Activated naive CD8-positive, alpha-beta T cell treated with anti-CD3 and anti-CD28 coated beads, Interleukin-2, amount 50 U/mL, for 16 hours (primary cell): ENCODE data around the gene CFAP92.
"Not testable (repeated sequence)": the region's sequence is repeated elsewhere in the genome, so short reads cannot be mapped to it uniquely, and the experiment has no call there.

Experiments used
- DNase-seq: peaks from one replicate; pipeline ENCODE4 v3.0.0-alpha.2; 2020; ENCODE audit warnings: low read depth, low spot score

Gene CFAP92

DNA sequence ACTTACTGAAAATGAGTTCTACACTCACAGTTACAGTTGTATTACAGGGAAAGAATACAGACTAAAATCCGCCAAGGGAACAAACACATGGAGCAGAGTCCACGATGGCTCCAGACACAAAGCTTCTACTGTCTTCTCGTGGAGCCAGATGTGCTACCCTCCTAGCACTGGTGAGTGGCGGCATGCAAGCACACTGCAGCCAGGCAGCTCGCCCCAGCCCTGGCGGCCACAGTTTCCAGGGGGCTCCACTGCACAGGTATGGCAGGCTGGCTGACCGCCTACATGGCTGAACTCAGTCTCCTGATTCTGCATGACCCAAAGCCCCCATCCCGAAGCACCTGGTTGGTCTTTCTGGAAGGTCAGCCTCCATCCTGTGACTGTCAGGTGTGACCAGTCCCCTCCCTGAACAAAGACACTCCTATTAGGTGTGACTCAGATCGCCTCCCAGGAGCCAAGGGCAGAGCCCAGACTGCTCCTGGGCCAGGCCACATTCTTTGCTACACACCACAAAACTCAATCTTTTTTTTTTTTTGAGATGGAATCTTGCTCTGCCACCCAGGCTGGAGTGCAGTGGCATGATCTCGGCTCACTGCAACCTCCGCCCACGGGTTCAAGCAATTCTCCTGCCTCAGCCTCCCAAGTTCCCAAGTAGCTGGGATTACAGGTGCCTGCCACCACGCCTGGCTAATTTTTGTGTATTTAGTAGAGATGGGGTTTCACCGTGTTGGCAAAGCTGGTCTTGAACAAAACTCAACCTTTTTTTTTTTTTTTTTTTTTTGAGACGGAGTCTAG, 51.5 kb downstream of the CFAP92 start:
- no peak for DNase-seq

DNA sequence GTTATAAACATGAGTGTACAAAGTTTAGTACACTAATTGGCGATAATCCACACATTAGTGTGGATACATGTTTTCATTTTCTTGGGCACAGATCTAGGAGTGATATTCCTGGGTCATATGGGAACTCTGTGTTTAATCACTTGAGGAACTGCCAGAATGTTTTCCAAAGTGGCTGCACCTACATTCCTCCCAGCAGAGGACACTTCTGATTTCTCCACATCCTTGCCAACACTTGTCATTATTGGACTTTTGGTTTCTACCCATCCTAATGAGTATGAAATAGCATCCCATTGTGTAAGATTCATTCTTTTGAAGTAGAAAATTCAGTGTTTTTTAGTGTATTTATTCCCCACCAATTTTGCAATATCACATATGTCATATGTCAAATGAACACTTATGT, 53.6 kb downstream of the CFAP92 start:
- DNase-seq = no peak

DNA sequence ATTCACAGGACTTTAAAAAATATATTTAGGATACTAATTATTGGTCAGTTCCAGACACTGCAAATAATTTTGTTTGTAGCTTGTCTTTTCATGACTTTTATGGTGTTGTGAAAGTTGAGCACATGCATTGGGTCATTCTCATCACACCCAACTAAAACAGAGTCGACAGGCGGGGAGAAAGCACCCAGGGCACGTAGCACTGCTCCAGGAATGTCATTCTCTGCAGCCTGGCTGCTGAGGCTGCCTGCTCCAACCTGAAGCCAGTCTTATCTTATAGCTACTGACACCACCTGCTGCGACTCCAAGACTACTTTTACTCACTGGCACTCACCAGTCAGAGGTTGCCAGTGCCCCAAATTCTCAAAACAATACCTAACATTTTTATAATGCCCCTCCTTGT, 57.5 kb downstream of the CFAP92 start:
- no peak for DNase-seq

DNA sequence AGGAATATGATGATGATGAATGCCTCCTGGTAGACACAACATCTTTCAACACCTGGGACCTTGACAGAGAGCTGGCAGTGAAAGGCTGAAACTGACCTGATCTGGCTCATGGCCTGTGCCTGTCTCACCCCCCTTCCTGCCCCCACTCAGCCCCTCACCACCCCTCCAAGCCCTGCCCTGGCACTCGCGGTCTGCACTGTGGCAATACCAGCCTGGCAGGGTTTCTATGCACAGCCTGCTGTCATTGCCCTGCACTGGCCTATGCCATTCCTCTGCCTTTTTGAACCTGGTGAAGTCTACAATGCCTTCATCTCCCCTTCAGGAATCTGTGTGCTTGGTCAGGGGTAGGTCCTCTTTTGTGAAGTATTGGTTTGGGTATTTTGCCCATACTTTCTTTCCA, 58.0 kb downstream of the CFAP92 start:
- no peak for DNase-seq

DNA sequence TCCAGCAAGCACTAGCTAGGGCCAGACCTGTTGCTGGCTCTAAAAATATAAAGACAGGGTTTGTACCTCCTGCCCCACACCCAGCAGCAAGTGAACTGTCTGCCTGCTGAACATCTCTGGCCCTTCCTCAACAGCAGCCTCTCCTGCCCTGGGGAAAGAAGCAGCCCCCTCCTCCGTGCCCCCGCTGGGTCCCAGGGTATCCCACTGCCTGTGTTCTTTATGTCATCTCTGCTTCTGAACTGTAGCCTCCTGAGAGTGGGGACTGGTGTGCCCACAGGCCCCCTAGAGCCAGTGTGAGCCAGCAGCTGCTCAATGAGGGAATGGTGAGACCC, 60.0 kb downstream of the CFAP92 start:
- DNase-seq = no peak

DNA sequence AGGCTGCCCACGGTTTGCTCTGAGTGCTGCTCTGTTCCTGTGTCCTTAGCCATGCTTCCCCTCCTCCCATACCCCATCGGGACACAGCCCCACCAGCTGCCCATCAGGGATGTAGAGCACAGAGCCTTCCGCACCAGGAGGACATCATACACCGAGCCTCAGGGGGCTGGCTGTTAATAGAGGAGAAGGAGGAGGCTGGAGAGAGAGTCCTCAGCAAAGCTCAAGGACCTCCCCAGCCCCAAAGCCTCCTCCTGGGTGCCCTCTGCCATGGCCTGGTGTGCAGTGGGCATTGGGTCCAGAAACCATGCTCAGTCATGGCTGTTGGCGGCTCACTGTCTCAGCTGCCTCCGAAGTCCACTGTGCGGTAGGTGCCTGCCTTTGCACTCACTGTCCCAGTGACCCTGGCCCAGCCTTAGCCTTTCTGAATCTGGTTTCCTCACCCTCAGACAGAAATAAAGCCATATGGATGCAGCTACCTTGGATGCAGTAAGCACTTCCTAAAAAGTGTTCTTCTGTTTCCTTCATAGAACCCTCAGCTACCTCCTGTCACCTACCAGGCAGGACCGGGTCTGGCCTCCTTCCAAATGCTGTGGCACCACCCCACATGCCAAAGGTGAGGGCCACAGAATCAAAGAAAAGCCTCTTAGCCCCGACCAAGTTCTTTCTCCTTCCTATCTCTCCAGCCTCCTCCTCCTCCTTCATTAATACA, 60.5 kb downstream of the CFAP92 start:
- DNase-seq = no peak

DNA sequence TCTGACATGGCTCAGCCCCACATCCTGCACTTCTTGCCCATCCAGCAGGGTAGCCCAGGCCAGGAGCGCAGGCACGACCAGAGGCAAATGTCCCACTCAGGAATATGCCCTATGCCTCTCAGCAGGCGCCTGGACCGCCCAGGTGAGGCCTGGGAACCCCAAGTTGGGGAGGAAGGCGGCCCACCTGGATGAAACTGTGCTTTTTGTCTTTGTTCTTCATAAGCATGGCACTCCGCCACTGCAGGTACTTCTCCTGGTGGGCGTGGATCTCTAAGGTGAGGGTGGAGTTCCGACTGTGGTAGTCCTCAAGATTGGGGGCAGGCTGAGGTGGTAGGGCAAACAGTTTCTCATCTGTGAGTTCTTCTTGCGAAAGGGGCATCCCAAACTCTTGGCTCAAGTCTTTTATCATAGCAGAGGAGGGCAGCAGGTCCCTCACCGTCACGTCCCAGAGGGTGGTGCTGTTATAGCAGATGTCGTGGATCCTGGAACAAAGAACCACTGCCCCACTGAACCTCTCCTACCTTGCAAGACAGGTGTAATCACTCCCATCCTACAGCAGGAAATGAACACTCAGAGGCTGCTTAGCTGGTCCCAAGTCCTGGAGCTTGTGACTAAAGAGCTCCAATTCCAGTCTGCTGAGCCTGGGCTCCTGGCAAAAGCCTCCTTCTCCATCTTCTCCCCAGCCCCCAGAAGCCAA, 61.2 kb downstream of the CFAP92 start:
- no peak for DNase-seq

DNA sequence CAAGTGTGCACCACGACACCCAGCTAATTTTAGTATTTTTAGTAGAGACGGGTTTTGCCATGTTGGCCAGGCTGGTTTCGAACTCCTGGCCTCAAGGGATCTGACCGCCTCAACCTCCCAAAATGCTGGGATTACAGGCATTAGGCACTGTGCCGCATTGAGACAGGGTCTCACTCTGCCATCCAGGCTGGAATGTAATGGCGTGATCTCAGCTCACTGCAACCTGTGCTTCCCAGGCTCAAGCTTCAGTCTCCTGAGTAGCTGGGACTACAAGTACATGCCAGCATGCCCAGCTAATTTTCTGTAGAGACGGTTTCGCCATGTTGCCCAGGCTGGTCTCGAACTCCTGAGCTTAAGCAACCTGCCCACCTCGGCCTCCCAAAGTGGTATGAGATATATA, 62.8 kb downstream of the CFAP92 start:
- no peak for DNase-seq

DNA sequence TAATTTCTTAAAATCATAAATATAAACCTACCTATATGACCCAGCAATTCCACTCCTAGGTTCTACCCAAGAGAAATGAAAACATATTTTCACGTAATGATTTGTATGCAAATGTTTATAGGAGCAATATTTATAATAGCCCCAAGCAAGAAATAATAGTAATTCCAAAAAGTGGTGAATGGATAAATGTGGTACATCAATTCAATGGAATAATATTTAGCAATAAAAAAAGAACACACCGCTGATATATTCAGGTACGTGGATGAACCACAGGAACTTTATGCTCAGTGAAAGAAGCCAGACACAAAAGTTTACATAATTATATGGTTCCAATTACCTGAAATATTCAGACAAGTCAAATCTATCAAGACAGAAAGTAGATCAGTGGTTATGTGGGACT, 64.5 kb downstream of the CFAP92 start:
- DNase-seq = no peak

DNA sequence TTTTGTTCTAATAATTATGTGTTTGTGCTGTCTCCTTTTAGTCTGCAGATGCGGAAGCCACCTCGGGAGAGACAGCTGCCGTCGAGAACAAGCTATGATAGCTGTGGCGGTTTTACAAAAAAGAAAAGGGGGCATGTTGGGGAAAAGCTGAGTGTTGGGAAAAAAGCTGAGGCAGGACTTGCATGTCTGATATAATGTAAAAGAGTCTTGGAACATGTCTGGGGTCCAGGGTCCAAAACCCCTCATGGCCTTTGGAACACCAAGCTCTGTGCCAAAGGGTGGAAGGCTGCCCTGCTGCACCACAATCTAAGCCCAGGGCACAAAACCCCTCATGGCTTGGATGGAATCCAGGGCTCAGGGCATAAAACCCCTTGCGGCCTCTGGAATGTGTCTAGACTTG, 69.9 kb downstream of the CFAP92 start:
- DNase-seq = not testable (repeated sequence)

DNA sequence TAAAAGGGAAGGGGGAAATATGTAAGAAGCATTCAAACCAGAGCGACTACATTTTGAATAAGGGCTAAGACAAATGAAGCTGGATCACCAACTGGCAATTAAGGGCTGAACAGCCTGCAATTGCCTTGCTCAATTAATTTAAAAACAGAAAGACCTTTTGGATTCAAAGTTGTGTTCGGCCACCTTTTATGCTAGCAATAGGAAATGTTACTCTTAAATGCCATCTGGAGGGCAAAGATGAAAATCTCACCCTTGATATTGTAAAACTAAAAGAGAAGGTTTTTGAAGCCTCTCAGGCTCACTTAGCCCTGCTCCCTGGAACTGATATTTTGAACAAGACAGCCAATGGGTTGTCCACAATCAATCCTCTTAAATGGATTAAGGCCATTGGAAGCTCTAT, 70.3 kb downstream of the CFAP92 start:
- DNase-seq = no peak

DNA sequence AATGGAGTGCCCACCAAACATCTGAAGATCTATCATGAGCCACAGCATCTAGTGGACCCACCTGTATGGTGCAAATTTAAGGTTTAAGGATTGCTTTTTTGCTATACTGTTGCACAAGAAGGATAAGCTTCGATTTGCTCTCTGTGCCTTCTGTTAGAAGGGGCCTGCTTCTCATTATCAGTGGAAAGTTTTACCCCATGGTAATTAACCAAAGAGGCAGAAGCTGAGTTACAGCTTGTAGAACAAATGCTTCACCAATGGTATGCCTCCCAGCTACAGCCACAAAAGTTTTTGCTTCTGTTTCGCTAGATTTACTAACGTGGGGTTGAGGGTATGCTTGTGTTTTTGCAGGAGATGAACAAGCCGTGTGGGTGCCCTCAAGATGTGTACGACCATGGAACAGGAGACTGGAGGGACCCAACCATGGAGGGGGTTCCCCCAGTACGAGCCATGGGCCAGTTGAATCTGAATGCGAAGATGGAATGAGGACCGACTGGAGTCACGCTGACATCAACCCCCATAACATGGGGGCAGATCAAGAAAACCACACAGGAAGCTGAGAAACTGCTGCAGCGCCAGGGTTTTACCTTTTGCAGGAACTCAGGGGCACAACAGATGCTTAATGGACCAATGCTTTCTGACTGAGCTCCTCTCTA, 70.9 kb downstream of the CFAP92 start:
- peak; percentile 21 for DNase-seq

DNA sequence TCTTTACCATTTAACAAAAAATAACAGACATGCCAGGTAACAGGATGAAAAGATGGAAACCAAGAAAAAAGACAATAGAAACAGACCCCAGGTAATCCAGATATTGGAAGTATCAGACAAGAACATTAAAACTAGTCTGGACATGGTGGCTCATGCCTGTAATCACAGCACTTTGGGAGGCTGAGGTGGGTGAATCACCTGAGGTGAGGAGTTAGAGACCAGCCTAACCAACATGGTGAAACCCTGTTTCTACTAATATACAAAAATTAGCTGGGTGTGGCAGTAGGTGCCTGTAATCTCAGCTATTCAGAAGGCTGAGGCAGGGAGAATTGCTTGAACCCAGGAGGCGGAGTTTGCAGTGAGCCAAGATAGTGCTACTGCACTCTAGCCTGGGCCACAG, 73.9 kb downstream of the CFAP92 start:
- no peak for DNase-seq

DNA sequence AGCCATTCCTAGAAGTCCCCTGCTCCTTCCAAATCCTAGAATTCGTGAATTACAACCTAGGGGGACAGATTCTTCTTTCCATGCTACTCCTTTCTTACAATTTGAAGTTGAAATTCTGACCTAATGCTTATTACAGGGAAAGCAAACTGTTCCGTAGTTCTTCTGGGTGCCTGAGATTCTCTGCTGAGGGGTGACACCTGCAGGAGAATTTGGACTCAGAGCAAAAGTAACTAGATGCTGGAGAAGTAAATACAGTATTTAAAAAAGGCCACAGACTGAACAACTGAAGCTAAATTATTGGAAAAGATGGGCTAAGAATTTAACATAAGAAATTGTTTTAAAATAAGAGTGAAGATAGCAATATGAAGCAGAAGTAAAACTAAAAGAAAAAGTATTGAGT, 76.6 kb downstream of the CFAP92 start:
- DNase-seq = no peak

DNA sequence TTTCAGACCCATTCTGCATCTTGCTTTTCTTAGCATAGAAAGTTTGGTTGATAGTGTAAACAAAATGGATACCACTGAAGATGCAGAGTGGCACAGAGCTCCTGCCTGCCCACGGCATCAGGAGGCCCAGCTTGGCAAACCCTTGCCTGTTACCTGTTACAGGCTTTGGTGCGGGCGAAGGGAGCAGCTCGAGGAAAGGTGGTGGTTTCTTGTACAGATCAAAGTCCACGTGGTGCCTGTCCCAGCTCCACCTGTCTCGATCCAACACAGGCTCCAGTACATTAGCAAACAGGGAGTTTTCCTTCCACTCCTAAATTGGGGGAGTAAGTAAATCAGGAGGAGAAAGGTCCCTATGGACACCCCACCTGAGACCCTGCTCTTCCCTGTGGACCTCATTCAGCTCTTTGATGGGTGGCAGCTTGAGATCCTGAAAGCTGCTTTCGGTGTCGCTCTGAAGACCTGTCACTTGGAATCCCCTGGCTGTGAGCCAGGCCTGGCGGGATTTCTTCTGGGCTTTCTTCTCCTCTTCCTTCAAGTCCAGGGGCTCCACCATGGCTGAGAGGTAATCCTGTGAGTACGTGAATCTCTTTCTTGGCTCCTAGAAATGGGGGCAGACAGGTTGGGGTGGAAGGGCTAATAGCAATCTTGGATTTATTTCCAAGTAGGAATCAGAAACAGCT, 78.8 kb downstream of the CFAP92 start:
- no peak for DNase-seq

DNA sequence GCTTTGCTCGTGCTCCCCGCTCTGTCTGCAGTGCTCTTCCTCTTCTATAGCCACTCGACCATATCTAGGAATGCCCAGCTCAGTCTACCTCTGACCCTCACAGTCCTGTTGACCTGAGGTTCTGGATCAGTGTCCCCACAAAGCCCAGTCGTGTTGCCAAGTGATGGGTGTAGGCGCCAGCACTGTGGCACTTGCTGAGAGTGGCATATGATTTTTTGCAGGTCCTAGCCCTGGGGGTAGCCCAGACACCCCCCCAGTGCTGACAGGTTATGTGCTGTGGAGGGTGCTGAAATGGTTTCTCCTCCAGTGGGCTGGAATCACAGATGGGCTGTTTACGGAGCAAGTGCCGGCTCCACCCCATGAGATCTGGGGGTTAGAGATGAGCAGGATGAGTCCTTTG, 82.0 kb downstream of the CFAP92 start:
- DNase-seq = no peak

DNA sequence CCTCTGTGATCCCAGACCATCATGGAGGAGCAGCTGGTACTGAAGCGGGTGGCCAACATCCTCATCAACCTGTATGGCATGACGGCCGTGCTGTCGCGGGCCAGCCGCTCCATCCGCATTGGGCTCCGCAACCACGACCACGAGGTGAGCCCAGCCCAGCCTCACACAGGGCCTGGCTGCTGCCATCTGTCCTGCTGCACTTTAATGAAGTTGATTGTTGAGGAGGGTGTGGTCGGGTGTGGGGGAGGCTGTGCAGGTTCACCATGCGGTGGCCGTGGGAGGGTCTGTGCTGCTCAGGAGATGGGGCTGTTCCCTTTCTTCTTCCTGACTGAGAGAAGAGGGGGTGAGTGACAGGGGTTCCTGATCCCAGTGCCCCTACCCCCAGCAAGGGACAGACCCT, 83.9 kb downstream of the CFAP92 start:
- DNase-seq = no peak

DNA sequence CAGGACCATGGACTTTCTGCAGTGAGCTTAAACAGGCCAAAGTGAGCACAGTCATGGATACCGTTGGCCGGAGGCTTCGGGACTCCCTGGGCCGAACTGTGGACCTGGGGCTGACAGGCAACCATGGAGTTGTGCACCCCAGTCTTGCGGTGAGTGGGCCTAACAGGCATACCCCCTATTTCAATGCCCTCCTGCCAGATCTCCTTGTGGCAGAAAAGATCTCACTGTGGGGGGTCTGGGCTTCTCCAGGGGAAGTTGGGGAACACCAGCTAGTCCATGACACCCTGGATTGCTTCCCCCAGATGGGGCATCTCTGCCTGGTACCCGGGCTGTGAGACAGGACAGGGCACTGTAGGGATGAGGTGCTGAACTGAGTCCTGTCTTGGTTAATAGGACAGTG, 84.9 kb downstream of the CFAP92 start:
- no peak for DNase-seq

DNA sequence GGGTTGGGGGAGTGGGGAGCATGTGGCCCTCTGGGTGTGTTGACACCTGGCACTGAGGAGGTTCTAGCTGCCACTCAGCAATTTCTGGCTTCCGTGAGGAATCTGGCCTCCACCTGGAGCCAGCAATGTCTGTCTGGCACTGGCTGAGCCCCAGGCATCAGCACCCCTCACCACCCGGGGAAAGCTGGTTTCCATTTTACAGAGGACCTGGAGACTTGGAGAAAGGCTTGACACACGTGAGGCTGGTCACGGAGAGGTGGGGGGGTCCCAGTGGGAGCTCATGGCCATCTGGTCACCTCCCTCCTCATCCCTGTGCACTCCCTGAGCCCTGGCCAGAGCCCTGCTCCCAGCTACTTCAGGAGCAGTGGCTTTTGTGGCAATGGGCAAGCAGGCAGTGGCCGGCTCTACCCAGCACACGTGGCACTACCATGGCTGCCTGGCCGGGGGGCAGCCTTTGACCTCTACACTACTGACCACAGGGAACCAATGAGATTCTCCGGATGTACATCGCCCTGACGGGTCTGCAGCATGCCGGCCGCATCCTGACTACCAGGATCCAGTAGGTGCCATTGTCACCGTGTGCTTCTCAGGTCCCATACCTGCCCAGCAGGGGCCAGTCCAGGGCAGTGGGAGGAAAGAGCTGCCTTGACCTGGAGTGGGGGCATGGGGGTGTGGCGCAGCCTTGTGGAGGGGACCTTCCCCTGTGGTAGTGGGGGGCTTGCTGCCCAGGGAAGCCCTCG, 86.0 kb downstream of the CFAP92 start:
- no peak for DNase-seq

DNA sequence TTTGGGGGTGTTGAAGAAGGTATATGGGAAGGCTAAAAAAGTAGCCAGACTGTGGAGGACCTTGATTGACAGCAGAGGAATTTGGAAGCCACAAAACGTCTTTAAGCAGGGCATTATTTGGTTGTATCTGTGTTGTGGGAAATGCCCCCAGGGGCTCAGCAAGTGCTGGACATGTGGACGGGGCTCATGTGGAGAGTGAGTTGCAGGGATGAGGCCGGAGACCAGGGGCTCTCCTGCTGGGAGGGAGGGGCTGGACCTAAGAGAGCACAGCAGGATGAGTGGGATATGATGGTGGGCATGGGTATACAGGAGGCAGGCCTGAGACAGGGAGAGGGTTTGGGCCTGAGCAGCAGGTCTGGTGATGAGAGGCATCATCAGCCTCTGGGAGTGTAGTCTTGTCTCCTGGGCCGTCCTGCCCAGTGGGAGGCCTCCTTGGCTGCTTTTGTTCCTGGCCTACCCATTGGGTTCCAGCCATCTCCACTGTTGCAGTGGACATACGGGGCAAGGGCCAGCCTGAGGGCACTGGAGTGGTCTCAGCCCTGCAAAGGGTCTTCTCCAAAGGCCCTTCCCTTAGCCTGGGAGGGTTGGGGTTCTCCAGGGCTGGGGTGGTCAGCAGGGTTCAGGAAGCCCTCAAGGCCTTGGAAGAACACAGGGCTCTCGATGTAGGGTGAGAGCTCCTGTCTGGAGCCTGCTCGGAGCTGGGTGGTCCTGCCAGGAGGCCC, 86.9 kb downstream of the CFAP92 start:
- no peak for DNase-seq
